Stimulated activated CD4-positive, alpha-beta T cell treated with anti-CD3 and anti-CD28 coated beads, Interleukin-15, amount 100 ng/mL, for 1 hour (primary cell): Measurements from ENCODE around the gene SNX33.
"Not testable (repeated sequence)": the region's sequence is repeated elsewhere in the genome, so short reads cannot be mapped to it uniquely, and the experiment has no call there.

Experiments
- DNase-seq, 2 donors: peaks; one replicate each; pipeline ENCODE4 v3.0.0-alpha.2; 2020; ENCODE audit warnings: low read depth in 1 of 2, low spot score in 1 of 2

SNX33 gene

GRCh38 chr15:75699517-75699916 lies 51.8 kb downstream of the SNX33 start:
- DNase-seq = not testable (repeated sequence)

DNA sequence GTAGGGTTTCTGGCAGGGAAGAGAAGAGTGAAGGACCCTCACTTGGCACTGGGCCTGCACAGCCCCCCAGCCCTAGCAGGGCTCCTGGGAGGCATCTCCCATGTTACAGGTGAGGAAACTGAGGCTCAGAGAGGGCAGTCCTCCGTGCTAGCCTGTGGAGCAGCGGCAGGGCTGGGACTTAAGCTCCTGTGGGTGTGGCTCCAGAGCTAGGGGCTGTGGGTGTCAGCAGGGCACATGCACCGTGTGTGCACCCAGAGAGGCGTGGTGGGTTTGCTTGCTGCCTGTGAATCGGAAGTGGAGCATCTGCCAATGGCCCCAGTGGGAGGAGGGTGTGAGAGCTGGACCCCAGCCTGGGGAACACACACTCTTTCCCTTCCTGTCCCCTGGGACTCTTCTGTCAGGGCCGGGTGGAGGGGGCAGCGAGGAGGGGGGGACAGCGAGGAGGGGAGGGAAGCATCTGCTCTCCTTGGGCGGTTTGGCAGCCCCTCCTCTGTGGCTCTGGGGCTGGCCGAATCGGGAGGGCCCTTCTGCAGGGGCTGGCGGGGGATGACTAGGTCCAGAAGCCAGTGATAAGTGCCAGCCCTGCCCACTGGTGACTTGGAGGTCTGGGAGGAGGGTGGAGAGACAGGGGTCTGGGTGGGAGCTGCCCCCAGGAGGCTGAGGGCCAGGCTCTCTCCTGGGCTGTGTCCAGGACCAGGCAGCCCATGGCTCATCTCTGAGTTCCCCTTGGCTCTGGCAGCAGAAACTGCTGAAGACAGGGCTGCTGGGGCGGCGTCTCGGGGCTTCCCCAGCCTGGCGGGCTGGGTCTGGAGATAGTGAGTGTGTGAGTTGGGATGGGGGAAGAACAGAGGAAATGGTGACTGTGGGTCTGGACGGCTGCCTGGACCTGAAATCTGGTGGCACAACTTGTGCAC lies 52.5 kb downstream of the SNX33 start:
- DNase-seq = not testable (repeated sequence)

GRCh38 chr15:75701071-75702003 lies 53.6 kb downstream of the SNX33 start:
- DNase-seq = not testable (repeated sequence)

GRCh38 chr15:75702436-75702835 lies 54.7 kb downstream of the SNX33 start:
- no peak for DNase-seq

DNA sequence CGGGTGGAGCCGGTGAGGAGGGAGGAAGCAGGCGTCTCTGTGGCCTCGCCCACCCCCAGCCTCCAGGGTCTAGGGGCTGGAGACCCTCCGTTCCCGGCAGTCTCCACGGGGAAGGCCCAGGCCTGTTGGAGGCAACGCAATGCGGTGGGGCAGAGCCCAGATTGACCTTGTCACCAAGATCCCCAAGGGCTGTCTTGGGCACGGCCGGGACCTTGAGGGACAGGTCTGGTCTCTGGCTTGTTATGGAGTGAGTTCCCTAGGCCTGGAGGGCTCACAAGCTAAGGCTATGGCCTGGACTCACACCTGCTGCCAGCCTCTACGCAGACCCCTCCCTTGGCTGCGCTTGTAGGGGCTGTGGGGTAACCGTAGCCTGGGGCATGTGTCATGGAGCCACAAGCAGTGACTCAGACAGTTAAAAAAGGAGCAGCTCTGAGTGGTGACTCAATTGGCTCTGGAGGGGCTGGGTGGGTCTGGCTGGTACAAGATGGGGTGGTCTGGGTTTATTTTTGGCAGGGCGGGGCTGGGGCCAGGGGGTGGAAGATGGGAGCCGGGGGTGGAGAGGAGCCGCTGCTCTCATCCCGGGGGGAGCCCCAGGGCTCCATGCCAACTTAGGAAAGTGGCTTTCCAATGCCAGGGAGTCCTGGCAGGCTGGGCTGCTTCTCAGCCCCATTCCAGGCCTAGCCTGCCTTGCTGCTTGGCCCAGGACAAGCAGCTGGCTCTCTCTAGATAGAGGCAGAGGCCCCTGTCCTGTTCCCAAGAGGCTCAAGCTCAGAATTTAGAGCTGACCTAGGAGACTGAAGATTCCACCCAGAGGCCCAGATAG lies 55.9 kb downstream of the SNX33 start:
- not testable (repeated sequence) for DNase-seq

- DNase-seq = no peak
Observed at GRCh38 chr15:75704263-75704615, 56.5 kb downstream of the SNX33 start.

DNA sequence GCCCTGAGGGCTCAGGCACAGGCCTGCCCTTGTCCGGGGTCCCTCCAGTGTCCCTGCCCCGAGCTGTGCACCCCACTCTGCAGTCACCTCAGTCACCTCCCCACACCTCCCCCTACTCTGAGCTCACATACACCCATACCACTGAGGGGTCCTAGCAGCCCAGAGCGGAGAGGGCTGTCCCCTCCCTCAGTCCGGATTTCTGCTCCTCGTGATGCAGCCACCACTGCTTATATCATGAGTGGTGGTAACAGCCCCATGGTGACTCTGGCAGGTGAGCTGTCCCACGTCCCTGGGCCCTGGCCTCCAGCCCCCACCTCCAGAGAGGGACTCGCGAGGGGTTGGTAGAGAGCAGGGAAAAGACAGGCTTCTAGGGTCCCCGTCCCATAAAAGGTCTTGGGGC lies 56.9 kb downstream of the SNX33 start:
- DNase-seq = no peak

GRCh38 chr15:75705375-75705774 lies 57.7 kb downstream of the SNX33 start:
- not testable (repeated sequence) for DNase-seq

- DNase-seq = no peak
Observed at GRCh38 chr15:75705854-75706681, 58.4 kb downstream of the SNX33 start.

DNA sequence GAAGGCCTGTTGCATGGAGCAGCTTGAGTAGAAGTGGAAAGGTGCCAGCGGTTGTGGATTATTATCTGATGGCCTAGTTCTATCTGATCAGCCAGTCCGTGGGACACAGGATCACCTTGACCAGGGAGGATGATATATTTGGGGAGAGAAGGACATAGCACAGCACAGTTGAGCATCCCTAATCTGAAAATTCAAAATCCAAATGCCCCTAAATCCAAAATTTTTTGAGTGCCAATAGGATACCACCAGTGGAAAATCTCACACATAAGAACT lies 58.9 kb downstream of the SNX33 start:
- no peak for DNase-seq

GRCh38 chr15:75709458-75709857 lies 61.7 kb downstream of the SNX33 start:
- DNase-seq = not testable (repeated sequence)

- not testable (repeated sequence) for DNase-seq
Observed at GRCh38 chr15:75710874-75711273, 63.2 kb downstream of the SNX33 start.

GRCh38 chr15:75711495-75711894 lies 63.8 kb downstream of the SNX33 start:
- DNase-seq = not testable (repeated sequence)
